ENCODE results near the gene RAG2.

The RAG2 gene

GRCh38 chr11:36605221-36606216, 7.5 kb upstream of the RAG2 start:
- DNase-seq, result no peak
- in situ Hi-C loops (cut with MboI; ENCODE audit: low pct_unique_long_range_greater_than_20kb, low sequenced_read_pairs), result no loop called here

- no peak for DNase-seq
- in situ Hi-C loops (cut with MboI; ENCODE audit: low pct_unique_long_range_greater_than_20kb, low sequenced_read_pairs), result no loop called here
These were observed 4.1 kb upstream of the RAG2 start for GRCh38 chr11:36602135-36602534.

- peak; percentile 72 for DNase-seq
- in situ Hi-C loops (cut with MboI; ENCODE audit: low pct_unique_long_range_greater_than_20kb, low sequenced_read_pairs), result no loop called here
These were observed 3.1 kb upstream of the RAG2 start for GRCh38 chr11:36601155-36601554.

GRCh38 chr11:36600180-36600579, 2.1 kb upstream of the RAG2 start:
- in situ Hi-C loops (cut with MboI; ENCODE audit: low pct_unique_long_range_greater_than_20kb, low sequenced_read_pairs), result no loop called here

GRCh38 chr11:36596880-36597279, 1.2 kb downstream of the RAG2 start:
- DNase-seq, result no peak
- in situ Hi-C loops (cut with MboI; ENCODE audit: low pct_unique_long_range_greater_than_20kb, low sequenced_read_pairs), result no loop called here

More at GRCh38 chr11:36600180-36600579, 2.1 kb upstream of the RAG2 start:
- DNase-seq, result no peak

- in situ Hi-C loops (cut with MboI; ENCODE audit: low pct_unique_long_range_greater_than_20kb, low sequenced_read_pairs), result no loop called here
- peak; percentile 91 for DNase-seq
These were observed 3.6 kb downstream of the RAG2 start, which contains the start of gene IFTAP for GRCh38 chr11:36594316-36594989. Gene IFTAP (plus strand): TSS chr11:36594502. CDS start chr11:36610104, 15,602 bp downstream.

GRCh38 chr11:36591433-36591832, 6.6 kb downstream of the RAG2 start:
- no peak for DNase-seq
- in situ Hi-C loops (cut with MboI; ENCODE audit: low pct_unique_long_range_greater_than_20kb, low sequenced_read_pairs), result no loop called here

GRCh38 chr11:36590513-36590912, 7.5 kb downstream of the RAG2 start:
- no peak for DNase-seq
- in situ Hi-C loops (cut with MboI; ENCODE audit: low pct_unique_long_range_greater_than_20kb, low sequenced_read_pairs), result no loop called here

- in situ Hi-C loops (cut with MboI; ENCODE audit: low pct_unique_long_range_greater_than_20kb, low sequenced_read_pairs), result no loop called here
- DNase-seq, result no peak
These were observed 9.9 kb downstream of the RAG2 start for GRCh38 chr11:36588099-36588498.

GRCh38 chr11:36586543-36586942, 11.5 kb downstream of the RAG2 start:
- in situ Hi-C loops (cut with MboI; ENCODE audit: low pct_unique_long_range_greater_than_20kb, low sequenced_read_pairs), result no loop called here
- peak; percentile 12 for DNase-seq

GRCh38 chr11:36583667-36584066, 14.4 kb downstream of the RAG2 start:
- DNase-seq, result no peak
- in situ Hi-C loops (cut with MboI; ENCODE audit: low pct_unique_long_range_greater_than_20kb, low sequenced_read_pairs), result no loop called here

- DNase-seq, result no peak
- in situ Hi-C loops (cut with MboI; ENCODE audit: low pct_unique_long_range_greater_than_20kb, low sequenced_read_pairs), result no loop called here
These were observed 16.5 kb downstream of the RAG2 start for GRCh38 chr11:36581536-36581935.

- DNase-seq, result no peak
- in situ Hi-C loops (cut with MboI; ENCODE audit: low pct_unique_long_range_greater_than_20kb, low sequenced_read_pairs), result no loop called here
These were observed 19.6 kb downstream of the RAG2 start for GRCh38 chr11:36578458-36578857.

- in situ Hi-C loops (cut with MboI; ENCODE audit: low pct_unique_long_range_greater_than_20kb, low sequenced_read_pairs), result no loop called here
These were observed 20.2 kb downstream of the RAG2 start for GRCh38 chr11:36577859-36578258.

GRCh38 chr11:36577373-36577772, 20.7 kb downstream of the RAG2 start:
- DNase-seq, result no peak
- in situ Hi-C loops (cut with MboI; ENCODE audit: low pct_unique_long_range_greater_than_20kb, low sequenced_read_pairs), result no loop called here

More at GRCh38 chr11:36577859-36578258, 20.2 kb downstream of the RAG2 start:
- DNase-seq, result no peak

- DNase-seq, result no peak
- in situ Hi-C loops (cut with MboI; ENCODE audit: low pct_unique_long_range_greater_than_20kb, low sequenced_read_pairs), result no loop called here
These were observed 23.6 kb downstream of the RAG2 start for GRCh38 chr11:36574486-36574885.

GRCh38 chr11:36569095-36569494, 28.9 kb downstream of the RAG2 start:
- in situ Hi-C loops (cut with MboI; ENCODE audit: low pct_unique_long_range_greater_than_20kb, low sequenced_read_pairs), result no loop called here
- no peak for DNase-seq

GRCh38 chr11:36567694-36568093, 30.3 kb downstream of the RAG2 start, which contains the start of gene RAG1:
Gene RAG1 (plus strand): TSS chr11:36568007. CDS start chr11:36573305, 5,298 bp downstream.
- in situ Hi-C loops (cut with MboI; ENCODE audit: low pct_unique_long_range_greater_than_20kb, low sequenced_read_pairs), result no loop called here
- no peak for DNase-seq

GRCh38 chr11:36566407-36567053, 31.5 kb downstream of the RAG2 start:
- in situ Hi-C loops (cut with MboI; ENCODE audit: low pct_unique_long_range_greater_than_20kb, low sequenced_read_pairs), result no loop called here
- DNase-seq, result no peak

Data from KBM-7 (cell line).